Erythroblast (primary cell): Measurements from ENCODE around the gene EPGN.

ENCODE experiments used
- GATA1 ChIP-seq: IDR thresholded peaks from 2 replicates; pipeline ENCODE4 v1.6.1; 2011; ENCODE audit warnings: low read depth, mild to moderate bottlenecking, control low read depth, low read length, moderate library complexity
- POLR2A ChIP-seq: IDR thresholded peaks from 2 replicates; pipeline ENCODE4 v1.6.1; 2011; ENCODE audit warnings: mild to moderate bottlenecking, low read length

GRCh38 chr4:74317616-74318246 is 9.5 kb downstream of the EPGN start:
- TF ChIP-seq POLR2A (no peak), GATA1 (no peak)
